OCI-LY7 (cell line): ENCODE measurements around the gene IGBP1. TPM values are rescaled to one million over a fixed set of nuclear protein-coding genes. Genes with fewer than 3 reads are reported as not detected.

Source experiments
- BruUV-seq: library from RNA; stranded (reverse); fragments of 400-500 nt; replicated peaks from 2 replicates; lab custom pipeline; 2021; lab: Mats Ljungman, UMichigan
- CTCF ChIA-PET: fragments of 300-600 bp; sonication (Branson Sonifier 250); formaldehyde crosslinking; loops from one replicate; lab custom pipeline; 2022; ENCODE audit warnings: antibody characterized with exemption; ENCODE audit not compliant: unreplicated experiment; lab: Charles Lee
- POLR2A ChIA-PET: fragments of 300-600 bp; sonication (Branson Sonifier 250); formaldehyde crosslinking; loops from one replicate; lab custom pipeline; 2022; ENCODE audit warnings: antibody characterized with exemption; lab: Charles Lee
- DNase-seq: peaks from one replicate; pipeline ENCODE4 v3.0.0-alpha.2; 2015; ENCODE audit warnings: low spot score
- H2AFZ ChIP-seq: fragments of 200-600 bp; sonication (generic), shearing (Covaris generic); 2 replicates; pipeline ENCODE4 v1.6.1; 2014; ENCODE audit warnings: mild to moderate bottlenecking, antibody characterized with exemption, low read length, moderate library complexity
- H3K27ac ChIP-seq: fragments of 200-600 bp; sonication (generic); 2 replicates; pipeline ENCODE4 v1.5.1; 2014; ENCODE audit warnings: mixed run types, low read depth, mild to moderate bottlenecking, moderate library complexity, low read length, inconsistent platforms; ENCODE audit not compliant: poor library complexity, severe bottlenecking
- H3K36me3 ChIP-seq: fragments of 200-600 bp; sonication (generic); 2 replicates; pipeline ENCODE4 v1.6.1; 2014; ENCODE audit warnings: mild to moderate bottlenecking, antibody characterized with exemption, low read length, moderate library complexity, mixed read lengths; ENCODE audit not compliant: insufficient read depth
- H3K4me1 ChIP-seq: fragments of 200-600 bp; sonication (generic); 2 replicates; pipeline ENCODE4 v1.5.1; 2014; ENCODE audit warnings: mild to moderate bottlenecking, low read length; ENCODE audit not compliant: insufficient read depth, poor library complexity, severe bottlenecking
- H3K4me2 ChIP-seq: fragments of 200-600 bp; sonication (generic); 2 replicates; pipeline ENCODE4 v1.6.1; 2014; ENCODE audit warnings: mild to moderate bottlenecking, low read length
- H3K4me3 ChIP-seq: fragments of 200-600 bp; sonication (generic); 2 replicates; pipeline ENCODE4 v1.5.1; 2014; ENCODE audit warnings: mild to moderate bottlenecking, low read depth, low read length; ENCODE audit not compliant: poor library complexity, severe bottlenecking
- H3K79me2 ChIP-seq: fragments of 200-600 bp; sonication (generic); 2 replicates; pipeline ENCODE4 v1.6.1; 2016; ENCODE audit warnings: low read depth, mild to moderate bottlenecking, low read length, moderate library complexity, mixed read lengths; ENCODE audit not compliant: insufficient read depth
- H3K9me2 ChIP-seq: fragments of 200-600 bp; sonication (generic); 2 replicates; pipeline ENCODE4 v1.6.1; 2016; ENCODE audit warnings: mild to moderate bottlenecking, low read length, mixed read lengths; ENCODE audit not compliant: insufficient read depth
- H3K9me3 ChIP-seq: fragments of 200-600 bp; sonication (generic); 2 replicates; pipeline ENCODE4 v1.6.1; 2014; ENCODE audit warnings: mild to moderate bottlenecking, mixed run types, low read length, mixed read lengths
- H4K20me1 ChIP-seq: fragments of 200-600 bp; sonication (generic); 2 replicates; pipeline ENCODE4 v1.6.1; 2014; ENCODE audit warnings: mild to moderate bottlenecking, antibody characterized with exemption, low read length, moderate library complexity, mixed read lengths; ENCODE audit not compliant: insufficient read depth
- EZH2phosphoT487 ChIP-seq: fragments of 200-600 bp; sonication (generic); IDR thresholded peaks from 2 replicates; pipeline ENCODE4 v1.6.1; 2018; ENCODE audit warnings: low read depth, borderline replicate concordance, mild to moderate bottlenecking, mixed run types, antibody characterized with exemption, low read length, moderate library complexity, mixed read lengths
- intact Hi-C: fragments of 100-400 bp; cut with micrococcal nuclease; formaldehyde crosslinking; loops from one replicate; pipeline ENCODE4 v1.10.0; 2022; ENCODE audit not compliant: unreplicated experiment
- total RNA-seq, 2 experiments: library from RNA; depleted of rRNA in 1 of 2; stranded (reverse); fragments of >200 nt in 1 of 2; shearing (Covaris generic) in 1 of 2; gene quantifications; 2 replicates each; pipeline ENCODE4 v1.2.3, GENCODE V29; 2014 to 2022
- TF ChIP-seq, protein P1 (sequence below): fragments of 200-600 bp; sonication (generic); conservative IDR thresholded peaks from 2 replicates; pipeline ENCODE4 v1.5.1; 2014; ENCODE audit warnings: mild to moderate bottlenecking, antibody characterized with exemption, low read length, moderate library complexity, mixed read lengths

Gene IGBP1
- total RNA-seq, 2 experiments from 2014 or later, result 47.2 to 60.5 TPM

DNA sequence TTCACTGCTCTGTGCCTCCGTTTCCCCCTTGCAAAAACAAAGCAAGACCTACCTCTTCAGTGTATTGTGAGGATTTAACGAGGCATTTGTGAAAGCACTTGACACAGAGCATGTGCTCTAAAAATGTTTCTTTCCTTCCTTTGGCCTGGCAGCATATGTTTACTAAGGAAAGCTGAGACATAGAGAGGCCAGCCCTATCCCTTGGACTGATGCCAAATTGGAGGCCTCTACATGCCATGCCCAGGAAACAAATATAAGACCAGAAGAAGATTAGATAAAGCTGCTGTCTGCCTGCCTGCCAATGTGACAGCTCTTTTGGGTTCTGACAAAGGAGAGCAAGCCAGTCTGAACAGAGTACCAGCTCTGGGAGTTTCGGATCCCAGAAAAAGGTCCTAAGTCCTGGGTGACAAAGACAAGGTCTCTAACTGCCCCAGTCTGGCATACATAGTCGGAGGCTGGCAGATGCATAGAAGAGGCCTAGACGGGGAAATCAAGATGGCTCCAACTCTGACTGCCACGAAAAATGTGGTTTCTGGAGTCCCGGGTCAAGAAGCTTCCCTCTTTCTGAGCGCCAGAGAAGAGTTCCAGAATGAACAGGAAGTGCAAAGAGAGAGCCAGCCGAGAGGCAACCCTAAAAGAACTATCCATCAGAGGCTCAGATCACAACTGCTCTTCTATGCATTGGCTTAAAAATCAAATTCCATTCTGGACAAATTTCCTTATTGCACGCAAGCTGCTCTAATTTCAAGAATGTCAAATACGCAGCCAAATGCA, 45.2 kb upstream of the IGBP1 start:
- Histone ChIP-seq H3K4me3 (no peak overlapping the region), H3K9me2 (no peaks in the 10 kb centered on the region), H2AFZ (no peak overlapping the region), H3K79me2 (no peaks in the 10 kb centered on the region), H3K9me3 (no peaks in the 10 kb centered on the region), H3K36me3 (no peaks in the 10 kb centered on the region), H3K4me1 (no peaks in the 10 kb centered on the region), H3K27ac (no peak overlapping the region), H3K4me2 (no peak overlapping the region), H4K20me1 (no peaks in the 10 kb centered on the region)
- no peak for DNase-seq
- no TSS peak for BruUV-seq
- intact Hi-C loops, result no loop called here
- ChIA-PET CTCF (no interaction called here), POLR2A (interaction anchor here (0.6 kb wide), 1 partner anchor 419 kb away, joined by 3 read pairs; no protein-coding TSS in a partner anchor)
- TF ChIP-seq, protein P1, sequence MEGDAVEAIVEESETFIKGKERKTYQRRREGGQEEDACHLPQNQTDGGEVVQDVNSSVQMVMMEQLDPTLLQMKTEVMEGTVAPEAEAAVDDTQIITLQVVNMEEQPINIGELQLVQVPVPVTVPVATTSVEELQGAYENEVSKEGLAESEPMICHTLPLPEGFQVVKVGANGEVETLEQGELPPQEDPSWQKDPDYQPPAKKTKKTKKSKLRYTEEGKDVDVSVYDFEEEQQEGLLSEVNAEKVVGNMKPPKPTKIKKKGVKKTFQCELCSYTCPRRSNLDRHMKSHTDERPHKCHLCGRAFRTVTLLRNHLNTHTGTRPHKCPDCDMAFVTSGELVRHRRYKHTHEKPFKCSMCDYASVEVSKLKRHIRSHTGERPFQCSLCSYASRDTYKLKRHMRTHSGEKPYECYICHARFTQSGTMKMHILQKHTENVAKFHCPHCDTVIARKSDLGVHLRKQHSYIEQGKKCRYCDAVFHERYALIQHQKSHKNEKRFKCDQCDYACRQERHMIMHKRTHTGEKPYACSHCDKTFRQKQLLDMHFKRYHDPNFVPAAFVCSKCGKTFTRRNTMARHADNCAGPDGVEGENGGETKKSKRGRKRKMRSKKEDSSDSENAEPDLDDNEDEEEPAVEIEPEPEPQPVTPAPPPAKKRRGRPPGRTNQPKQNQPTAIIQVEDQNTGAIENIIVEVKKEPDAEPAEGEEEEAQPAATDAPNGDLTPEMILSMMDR, result no peak
- TF ChIP-seq EZH2phosphoT487, result no peak

DNA sequence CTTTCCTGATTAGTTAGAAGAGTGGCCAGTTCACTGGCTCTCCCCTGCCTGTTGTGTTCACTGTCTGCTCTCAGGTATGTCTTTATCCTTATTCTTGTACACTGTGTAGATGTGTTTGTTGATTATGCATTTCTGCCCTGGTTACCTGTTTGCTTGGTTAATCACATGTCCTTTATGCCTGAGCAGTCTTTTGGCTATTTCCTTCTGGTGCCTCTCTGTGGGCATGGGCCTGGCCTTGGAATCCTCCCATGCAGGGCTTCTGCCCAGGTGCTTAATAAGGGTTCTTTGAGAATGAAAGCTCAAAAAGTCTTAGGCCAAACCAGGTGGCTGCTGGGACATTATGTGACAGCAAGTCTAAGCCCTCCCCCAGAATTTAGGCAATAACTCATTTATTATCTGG, 44.5 kb upstream of the IGBP1 start:
- Histone ChIP-seq H3K79me2 (no peaks in the 10 kb centered on the region), H3K9me3 (no peaks in the 10 kb centered on the region), H3K4me1 (no peaks in the 10 kb centered on the region), H3K9me2 (no peaks in the 10 kb centered on the region), H3K4me2 (no peak overlapping the region), H3K36me3 (no peaks in the 10 kb centered on the region), H3K4me3 (no peak overlapping the region), H4K20me1 (no peaks in the 10 kb centered on the region), H2AFZ (no peak overlapping the region), H3K27ac (no peak overlapping the region)
- ChIA-PET POLR2A (interaction anchor here (0.6 kb wide), 1 partner anchor 20 kb away, joined by 3 read pairs; no protein-coding TSS in a partner anchor), CTCF (no interaction called here)
- no peak for TF ChIP-seq EZH2phosphoT487
- TF ChIP-seq, protein P1, result no peak
- BruUV-seq, result no TSS peak
- intact Hi-C loops, result no loop called here
- DNase-seq, result no peak
